ENCODE results near the gene CT45A2.
"Not testable (repeated sequence)": the region's sequence is repeated elsewhere in the genome, so short reads cannot be mapped to it uniquely, and the experiment has no call there.

CT45A2 gene

GRCh38 chrX:135819912-135820311, at the start of gene CT45A2:
Gene CT45A2, minus strand, starts transcription at chrX:135820012. Its CDS starts 3,747 bp downstream, at chrX:135816265.
- DNase-seq (ENCODE audit: low spot score) = not testable (repeated sequence)

- DNase-seq (ENCODE audit: low spot score) = not testable (repeated sequence)
These were observed 34.6 kb upstream of the CT45A2 start, which contains the start of gene CT45A8 for GRCh38 chrX:135854438-135854837. Gene CT45A8, minus strand, starts transcription at chrX:135854538. Its CDS starts 3,755 bp downstream, at chrX:135850783.

- not testable (repeated sequence) for DNase-seq (ENCODE audit: low spot score)
These were observed 17.4 kb upstream of the CT45A2 start, which contains the start of gene CT45A7 for GRCh38 chrX:135837180-135837579. Gene CT45A7, minus strand, starts transcription at chrX:135837280. Its CDS starts 3,747 bp downstream, at chrX:135833533.

GRCh38 chrX:135802687-135803086, 17.1 kb downstream of the CT45A2 start, which contains the start of gene CT45A6:
Gene CT45A6, minus strand, starts transcription at chrX:135802787. Its CDS starts 3,794 bp downstream, at chrX:135798993.
- DNase-seq (ENCODE audit: low spot score) = not testable (repeated sequence)

- DNase-seq (ENCODE audit: low spot score) = not testable (repeated sequence)
These were observed 34.4 kb downstream of the CT45A2 start, which contains the start of gene CT45A5 for GRCh38 chrX:135785403-135785802. Gene CT45A5, minus strand, starts transcription at chrX:135785503. Its CDS starts 3,774 bp downstream, at chrX:135781729.

GRCh38 chrX:135768091-135768490, 51.7 kb downstream of the CT45A2 start, which contains the start of gene CT45A3:
Gene CT45A3, minus strand, starts transcription at chrX:135768191. Its CDS starts 3,747 bp downstream, at chrX:135764444.
- not testable (repeated sequence) for DNase-seq (ENCODE audit: low spot score)

Measured in activated CD4-positive, alpha-beta T cell treated with anti-CD3 and anti-CD28 coated beads, Interleukin-2, Interleukin-4, amounts not matched to agents 100 ng/mL and 50 ng/mL, durations not matched to agents 16 hours and 8 hours (primary cell).